ENCODE data around the gene FGFBP1. TPM values are rescaled to one million over a fixed set of nuclear protein-coding genes. Genes with fewer than 3 reads are reported as not detected.

Gene FGFBP1
- total and polyA plus RNA-seq, 5 donors, result 0.25 TPM; not detected in 4

DNA sequence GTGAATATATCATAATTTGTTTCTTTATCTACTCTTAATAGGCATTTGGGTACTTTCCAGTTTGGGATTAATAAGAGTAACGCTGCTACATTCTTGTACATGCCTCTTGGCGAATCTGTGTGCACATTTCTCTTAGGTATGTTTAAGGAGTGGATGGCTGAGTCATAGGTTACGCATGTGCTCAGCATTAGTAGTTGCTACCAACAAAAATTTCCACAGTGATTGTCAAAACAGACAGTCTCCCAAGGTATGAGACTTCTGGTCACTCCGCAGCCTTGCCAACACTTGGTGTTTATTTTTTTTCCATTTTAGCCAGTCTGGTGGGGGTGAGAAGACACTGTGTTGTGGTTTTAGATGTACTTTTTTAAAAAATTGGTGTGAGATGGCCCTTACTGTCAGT lies 44.6 kb downstream of the FGFBP1 start:
- 89% methylated on average over 4 of the region's 4 CpGs for WGBS
- intact Hi-C loops (cut with DNase I), result no loop called here
- Histone ChIP-seq H3K4me3 (ENCODE audit: low read length) (no peak overlapping the region), H3K27ac (ENCODE audit: low read length) (no peak overlapping the region), H3K9me3 (ENCODE audit: control insufficient read depth, low read length) (no peaks in the 10 kb centered on the region), H3K27me3 (ENCODE audit: control insufficient read depth, insufficient read depth) (no peaks in the 10 kb centered on the region), H3K4me1 (ENCODE audit: control insufficient read depth, insufficient read depth, low read length) (no peaks in the 10 kb centered on the region)
- DNase-seq (no peak), ATAC-seq (no peak)

GRCh38 chr4:15891312-15891711 lies 47.2 kb downstream of the FGFBP1 start:
- DNase-seq (no peak), ATAC-seq (no peak)
- 65% methylated on average over 4 of the region's 4 CpGs for WGBS
- no peak overlapping the region for H3K4me3 ChIP-seq (ENCODE audit: low read length)
- no peaks in the 10 kb centered on the region for H3K4me1 ChIP-seq (ENCODE audit: control insufficient read depth, insufficient read depth, low read length)
- H3K9me3 ChIP-seq (ENCODE audit: control insufficient read depth, low read length), result no peaks in the 10 kb centered on the region
- no peaks in the 10 kb centered on the region for H3K27me3 ChIP-seq (ENCODE audit: control insufficient read depth, insufficient read depth)
- no peak overlapping the region for H3K27ac ChIP-seq (ENCODE audit: low read length)
- intact Hi-C loops (cut with DNase I), result no loop called here

- no peak for DNase-seq
- 90% methylated on average over 4 of the region's 4 CpGs for WGBS
Measured at GRCh38 chr4:15890246-15890829, 48.2 kb downstream of the FGFBP1 start.

GRCh38 chr4:15888515-15888914 lies 50.0 kb downstream of the FGFBP1 start:
- intact Hi-C loops (cut with DNase I), result loop anchor here in 1 of 4 donors (10.0 kb wide), 1 partner anchor 66 kb away; no protein-coding TSS in a partner anchor
- Histone ChIP-seq H3K4me3 (ENCODE audit: low read length) (no peak overlapping the region), H3K4me1 (ENCODE audit: control insufficient read depth, insufficient read depth, low read length) (no peaks in the 10 kb centered on the region), H3K9me3 (ENCODE audit: control insufficient read depth, low read length) (no peaks in the 10 kb centered on the region), H3K27ac (ENCODE audit: low read length) (no peak overlapping the region), H3K27me3 (ENCODE audit: control insufficient read depth, insufficient read depth) (no peaks in the 10 kb centered on the region)
- DNase-seq, result no peak
- WGBS, result 86% methylated on average over 9 of the region's 9 CpGs
- no peak for ATAC-seq

More at GRCh38 chr4:15890246-15890829, 48.2 kb downstream of the FGFBP1 start:
- no peak for ATAC-seq
- intact Hi-C loops (cut with DNase I), result no loop called here
- H3K27me3 ChIP-seq (ENCODE audit: control insufficient read depth, insufficient read depth), result no peaks in the 10 kb centered on the region
- no peak overlapping the region for H3K4me3 ChIP-seq (ENCODE audit: low read length)
- no peaks in the 10 kb centered on the region for H3K9me3 ChIP-seq (ENCODE audit: control insufficient read depth, low read length)
- no peaks in the 10 kb centered on the region for H3K4me1 ChIP-seq (ENCODE audit: control insufficient read depth, insufficient read depth, low read length)
- H3K27ac ChIP-seq (ENCODE audit: low read length), result no peak overlapping the region

Other genes with a start within 250 kb of the FGFBP1 start
- gene BST1, start 235.7 kb downstream of the FGFBP1 start, total RNA-seq, result 10 to 100 TPM in 1 of 4 donors, 1 to 10 TPM in 3; 6.3 to 10.9 (median 8.2) TPM
- 9.8 TPM for gene BST1, start 235.7 kb downstream of the FGFBP1 start, polyA plus RNA-seq
- 10 to 100 TPM in 1 of 4 donors, 1 to 10 TPM in 3; 3.2 to 10.3 (median 5.8) TPM for gene CD38, start 160.4 kb downstream of the FGFBP1 start, total RNA-seq
- gene CD38, start 160.4 kb downstream of the FGFBP1 start, polyA plus RNA-seq, result 3.5 TPM
- gene FGFBP2, start 24.4 kb upstream of the FGFBP1 start, total RNA-seq, result 10 to 100 TPM in 1 of 4 donors, 1 to 10 TPM in 3; 4.0 to 18.1 (median 5.2) TPM
- gene FGFBP2, start 24.4 kb upstream of the FGFBP1 start, polyA plus RNA-seq, result 20.7 TPM
- 10 to 100 TPM in 1 of 4 donors, 1 to 10 TPM in 3; 5.4 to 12.3 (median 7.3) TPM for gene PROM1, start 145.3 kb upstream of the FGFBP1 start, total RNA-seq
- 3.2 TPM for gene PROM1, start 145.3 kb upstream of the FGFBP1 start, polyA plus RNA-seq